Endodermal cell (in vitro differentiated cells): ENCODE measurements around the gene BRPF1. TPM values are rescaled to one million over a fixed set of nuclear protein-coding genes. Genes with fewer than 3 reads are reported as not detected.

Experiments
- DNase-seq: peaks from one replicate; pipeline ENCODE4 v3.0.0-alpha.2; 2017
- H3K27ac ChIP-seq: 2 replicates; pipeline ENCODE4 v1.5.1; 2013; ENCODE audit warnings: mild to moderate bottlenecking, low read depth, low read length, moderate library complexity
- H3K27me3 ChIP-seq: 2 replicates; pipeline ENCODE4 v1.6.1; 2013; ENCODE audit warnings: mild to moderate bottlenecking, low read length, moderate library complexity; ENCODE audit not compliant: insufficient read depth, control insufficient read depth, poor library complexity, severe bottlenecking
- H3K36me3 ChIP-seq: 2 replicates; pipeline ENCODE4 v1.7.0; 2013; ENCODE audit warnings: mild to moderate bottlenecking, low read length, moderate library complexity; ENCODE audit not compliant: control insufficient read depth, insufficient read depth
- H3K4me1 ChIP-seq: one replicate; pipeline ENCODE4 v1.7.0; 2013; ENCODE audit warnings: low read length; ENCODE audit not compliant: control insufficient read depth, insufficient read depth
- H3K4me3 ChIP-seq: 2 replicates; pipeline ENCODE4 v1.5.1; 2013; ENCODE audit warnings: mild to moderate bottlenecking, low read length, moderate library complexity
- H3K9ac ChIP-seq: 2 replicates; pipeline ENCODE4 v1.6.1; 2013; ENCODE audit warnings: mild to moderate bottlenecking, low read length, moderate library complexity; ENCODE audit not compliant: poor library complexity, severe bottlenecking; ENCODE audit errors: extremely low read depth
- H3K9me3 ChIP-seq: 2 replicates; pipeline ENCODE4 v1.6.1; 2013; ENCODE audit warnings: mild to moderate bottlenecking, low read length, moderate library complexity; ENCODE audit not compliant: control insufficient read depth
- H3K27ac Mint-ChIP-seq: 2 replicates; pipeline ENCODE4 v1.8.0; 2020; ENCODE audit warnings: mixed read lengths
- H3K27me3 Mint-ChIP-seq: 2 replicates; pipeline ENCODE4 v1.8.0; 2021; ENCODE audit warnings: mild to moderate bottlenecking, mixed read lengths; ENCODE audit not compliant: insufficient read depth
- H3K36me3 Mint-ChIP-seq: 2 replicates; pipeline ENCODE4 v1.8.0; 2020; ENCODE audit warnings: low read depth, mixed read lengths
- H3K4me1 Mint-ChIP-seq: 2 replicates; pipeline ENCODE4 v1.8.0; 2020; ENCODE audit warnings: mixed read lengths
- H3K4me3 Mint-ChIP-seq: 2 replicates; pipeline ENCODE4 v1.8.0; 2020; ENCODE audit warnings: mild to moderate bottlenecking, moderate library complexity, mixed read lengths
- H3K9me3 Mint-ChIP-seq: 2 replicates; pipeline ENCODE4 v1.8.0; 2020; ENCODE audit warnings: mild to moderate bottlenecking, mixed read lengths
- CTCF ChIP-seq: fragments of 200-600 bp; sonication (generic); conservative IDR thresholded peaks from 2 replicates; pipeline ENCODE4 v1.5.0; 2021; ENCODE audit warnings: antibody characterized with exemption, mild to moderate bottlenecking
- WGBS, 2 experiments: methylation state at CpG; one replicate each; pipeline versions ENCODE4 v1.1.5 to v1.1.7; 2013; ENCODE audit warnings: missing lambda C conversion rate in 2 of 2, mixed read lengths in 1 of 2; ENCODE audit not compliant: insufficient coverage in 1 of 2, insufficient read length in 1 of 2; 5-methylcytosine and 5-hydroxymethylcytosine counted together
- total RNA-seq, 2 donors: library from RNA; stranded (reverse); fragmentation: NEBNext Ultra II Directional in 1 of 2; extraction: Animal tissue kit (Norgen Biotek cat#: 25700) in 1 of 2; gene quantifications; 2 replicates in 1 of 2; 3 replicates in 1 of 2; pipeline ENCODE4 v1.2.1, GENCODE V29; 2021

The BRPF1 gene
- total RNA-seq, 2 donors from 2014 or later = 22.7 to 28.5 TPM

- H3K4me3 Mint-ChIP-seq = no peak overlapping the region
- TF ChIP-seq CTCF = no peak
- no peaks in the 10 kb centered on the region for H3K27me3 Mint-ChIP-seq
- no peaks in the 10 kb centered on the region for H3K27me3 ChIP-seq
- H3K9ac ChIP-seq = no peak overlapping the region
- no peaks in the 10 kb centered on the region for H3K9me3 ChIP-seq
- no peaks in the 10 kb centered on the region for H3K9me3 Mint-ChIP-seq
- H3K27ac Mint-ChIP-seq = no peak overlapping the region
- no peak for DNase-seq
- H3K4me3 ChIP-seq = no peak overlapping the region
- peaks cover 88% of the 10 kb centered on the region for H3K36me3 Mint-ChIP-seq
- H3K4me1 ChIP-seq = no peaks in the 10 kb centered on the region
- 97 to 100% methylated on average over 4 to 13 of the region's 13 CpGs for WGBS, 2 experiments
- H3K4me1 Mint-ChIP-seq = peaks cover 3% of the 10 kb centered on the region
- no peak overlapping the region for H3K27ac ChIP-seq
- H3K36me3 ChIP-seq = peaks cover 95% of the 10 kb centered on the region
These were observed 12.6 kb downstream of the BRPF1 start for GRCh38 chr3:9744162-9744561.

- Mint-ChIP-seq H3K27ac (no peak overlapping the region), H3K36me3 (peaks cover 78% of the 10 kb centered on the region), H3K9me3 (no peaks in the 10 kb centered on the region), H3K27me3 (no peaks in the 10 kb centered on the region), H3K4me3 (no peak overlapping the region), H3K4me1 (peaks cover 9% of the 10 kb centered on the region)
- no peaks in the 10 kb centered on the region for H3K4me1 ChIP-seq
- no peaks in the 10 kb centered on the region for H3K9me3 ChIP-seq
- H3K27me3 ChIP-seq = no peaks in the 10 kb centered on the region
- no peak overlapping the region for H3K27ac ChIP-seq
- 96 to 100% methylated on average over 3 to 12 of the region's 12 CpGs for WGBS, 2 experiments
- H3K4me3 ChIP-seq = no peak overlapping the region
- H3K9ac ChIP-seq = no peak overlapping the region
- no peak for TF ChIP-seq CTCF
- DNase-seq = no peak
- H3K36me3 ChIP-seq = peaks cover 81% of the 10 kb centered on the region
These were observed 14.0 kb downstream of the BRPF1 start for GRCh38 chr3:9745521-9745920.

GRCh38 chr3:9746330-9746729 lies 14.8 kb downstream of the BRPF1 start:
- peaks cover 73% of the 10 kb centered on the region for H3K36me3 Mint-ChIP-seq
- Histone ChIP-seq H3K9me3 (no peaks in the 10 kb centered on the region), H3K4me3 (no peak overlapping the region), H3K27ac (no peak overlapping the region), H3K9ac (no peak overlapping the region), H3K36me3 (peaks cover 75% of the 10 kb centered on the region), H3K4me1 (peaks cover 5% of the 10 kb centered on the region), H3K27me3 (no peaks in the 10 kb centered on the region)
- H3K9me3 Mint-ChIP-seq = no peaks in the 10 kb centered on the region
- H3K4me1 Mint-ChIP-seq = peaks cover 12% of the 10 kb centered on the region
- TF ChIP-seq CTCF = no peak
- no peak for DNase-seq
- 93 to 96% methylated on average over 4 to 5 of the region's 5 CpGs for WGBS, 2 experiments
- H3K4me3 Mint-ChIP-seq = no peak overlapping the region
- no peaks in the 10 kb centered on the region for H3K27me3 Mint-ChIP-seq
- H3K27ac Mint-ChIP-seq = no peak overlapping the region
